Cardiac muscle cell (in vitro differentiated cells and primary cell): ENCODE results near the gene DERL3. TPM values are rescaled to one million over a fixed set of nuclear protein-coding genes. Genes with fewer than 3 reads are reported as not detected.
A peak's percentile ranks its signal among the peaks of the same experiment; 100 is the strongest.

Experiments
- DNase-seq, 2 donors: peaks; one replicate each; pipeline versions ENCODE4 v3.0.0 to v3.0.0-alpha.2; 2010 to 2017; ENCODE audit warnings: low read depth in 1 of 2, low spot score in 1 of 2
- H3K27ac ChIP-seq: fragments of 200-600 bp; sonication (generic); 2 replicates; pipeline ENCODE4 v1.5.1; 2016
- H3K27me3 ChIP-seq: fragments of 200-600 bp; sonication (generic); 2 replicates; pipeline ENCODE4 v1.6.0; 2016; ENCODE audit warnings: control low read depth
- H3K36me3 ChIP-seq: fragments of 200-600 bp; sonication (generic); 2 replicates; pipeline ENCODE4 v1.5.1; 2016; ENCODE audit warnings: control low read depth
- H3K4me1 ChIP-seq: fragments of 200-600 bp; sonication (generic); 2 replicates; pipeline ENCODE4 v1.8.1; 2017; ENCODE audit warnings: low read depth, mild to moderate bottlenecking, mixed run types
- H3K4me3 ChIP-seq: fragments of 200-600 bp; sonication (generic); 2 replicates; pipeline ENCODE4 v1.5.1; 2016; ENCODE audit warnings: mild to moderate bottlenecking
- H3K9me3 ChIP-seq: fragments of 200-600 bp; sonication (generic); 2 replicates; pipeline ENCODE4 v1.5.1; 2017; ENCODE audit warnings: low read depth, mild to moderate bottlenecking, control low read depth
- polyA plus RNA-seq: library from polyadenylated mRNA; unstranded; fragments of >200 nt; fragmentation: Nextera tagmentation; extraction: Ambion mirVana; gene quantifications from 2 replicates; pipeline ENCODE4 v1.2.1, GENCODE V29; 2016
- total RNA-seq: library from RNA; depleted of rRNA; stranded (reverse); fragments of >200 nt; gene quantifications from 2 replicates; pipeline ENCODE4 v1.2.3, GENCODE V29; 2016
- TF ChIP-seq, protein P1 (sequence below): IDR thresholded peaks from 2 replicates; pipeline ENCODE4 v1.5.1; 2012; ENCODE audit warnings: low read depth, mild to moderate bottlenecking, low read length

Gene DERL3
- total and polyA plus RNA-seq, 2 experiments from 2014 or later, result 18.0 to 55.3 TPM

DNA sequence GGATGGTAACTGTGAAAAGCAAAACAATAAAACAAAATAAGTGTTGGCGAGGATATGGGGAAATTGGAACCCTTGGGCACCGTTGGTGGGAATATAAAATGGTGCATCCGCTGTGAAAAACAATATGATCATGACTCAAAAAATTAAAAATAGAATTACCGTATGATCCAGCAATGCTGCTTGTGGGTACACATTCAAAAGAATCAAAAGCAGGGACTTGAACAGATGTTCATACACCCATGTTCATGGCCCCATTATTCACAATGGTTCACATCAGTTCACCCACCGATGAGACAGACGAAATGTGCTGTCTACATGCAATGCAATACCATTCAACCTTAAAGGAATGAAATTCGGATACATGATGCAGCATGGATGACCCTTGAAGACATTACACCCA is 1.2 kb upstream of the DERL3 start:
- Histone ChIP-seq H3K9me3 (no peaks in the 10 kb centered on the region), H3K4me1 (peaks cover 50% of the 10 kb centered on the region), H3K27ac (no peak overlapping the region), H3K36me3 (no peaks in the 10 kb centered on the region), H3K27me3 (no peaks in the 10 kb centered on the region), H3K4me3 (no peak overlapping the region)
- DNase-seq, result no peak
- TF ChIP-seq, protein P1, sequence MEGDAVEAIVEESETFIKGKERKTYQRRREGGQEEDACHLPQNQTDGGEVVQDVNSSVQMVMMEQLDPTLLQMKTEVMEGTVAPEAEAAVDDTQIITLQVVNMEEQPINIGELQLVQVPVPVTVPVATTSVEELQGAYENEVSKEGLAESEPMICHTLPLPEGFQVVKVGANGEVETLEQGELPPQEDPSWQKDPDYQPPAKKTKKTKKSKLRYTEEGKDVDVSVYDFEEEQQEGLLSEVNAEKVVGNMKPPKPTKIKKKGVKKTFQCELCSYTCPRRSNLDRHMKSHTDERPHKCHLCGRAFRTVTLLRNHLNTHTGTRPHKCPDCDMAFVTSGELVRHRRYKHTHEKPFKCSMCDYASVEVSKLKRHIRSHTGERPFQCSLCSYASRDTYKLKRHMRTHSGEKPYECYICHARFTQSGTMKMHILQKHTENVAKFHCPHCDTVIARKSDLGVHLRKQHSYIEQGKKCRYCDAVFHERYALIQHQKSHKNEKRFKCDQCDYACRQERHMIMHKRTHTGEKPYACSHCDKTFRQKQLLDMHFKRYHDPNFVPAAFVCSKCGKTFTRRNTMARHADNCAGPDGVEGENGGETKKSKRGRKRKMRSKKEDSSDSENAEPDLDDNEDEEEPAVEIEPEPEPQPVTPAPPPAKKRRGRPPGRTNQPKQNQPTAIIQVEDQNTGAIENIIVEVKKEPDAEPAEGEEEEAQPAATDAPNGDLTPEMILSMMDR, result no peak

DNA sequence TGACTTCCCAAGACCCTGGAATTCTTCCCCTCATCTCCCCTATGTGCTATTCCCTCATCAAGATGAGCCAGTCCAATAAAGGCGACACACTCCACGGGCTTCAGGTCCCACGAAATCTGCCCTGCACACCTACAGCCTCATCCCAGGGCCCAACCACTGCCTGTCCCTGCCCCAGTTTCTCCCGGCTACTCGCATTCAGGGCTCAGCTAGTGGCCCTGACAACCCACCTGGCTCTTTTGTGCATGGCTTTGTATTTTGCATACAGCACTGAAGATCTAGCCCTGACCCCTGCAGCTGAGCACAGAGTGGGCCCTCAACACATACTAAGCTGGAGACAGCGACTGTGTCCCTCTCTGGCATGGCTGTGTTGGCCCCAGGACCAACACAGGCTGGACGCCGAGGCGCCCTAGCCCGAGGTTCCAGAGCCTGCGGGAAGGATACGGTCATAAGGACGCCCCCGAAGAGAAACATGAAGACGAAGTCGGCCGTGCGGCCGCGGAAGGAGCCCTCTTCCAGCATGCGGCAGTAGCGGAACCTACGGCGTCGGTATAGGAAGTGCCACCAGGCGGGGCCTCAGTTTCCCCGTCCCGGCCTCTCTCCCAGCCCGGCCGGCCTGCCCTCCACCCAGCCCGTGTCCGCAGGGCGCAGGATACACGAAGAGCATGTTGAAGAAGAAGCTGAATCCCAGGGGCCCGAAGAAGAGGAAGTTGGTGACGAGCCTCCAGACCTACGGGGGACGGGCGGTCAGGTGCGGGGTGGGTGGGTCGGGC is 710 bp downstream of the DERL3 start:
- Histone ChIP-seq H3K4me3 (peak overlapping the region; percentile 35), H3K9me3 (no peaks in the 10 kb centered on the region), H3K27me3 (no peaks in the 10 kb centered on the region), H3K36me3 (peaks cover 9% of the 10 kb centered on the region), H3K27ac (peak overlapping the region; percentile 55), H3K4me1 (peaks cover 36% of the 10 kb centered on the region)
- no peak for DNase-seq
- TF ChIP-seq, protein P1, result no peak

DNA sequence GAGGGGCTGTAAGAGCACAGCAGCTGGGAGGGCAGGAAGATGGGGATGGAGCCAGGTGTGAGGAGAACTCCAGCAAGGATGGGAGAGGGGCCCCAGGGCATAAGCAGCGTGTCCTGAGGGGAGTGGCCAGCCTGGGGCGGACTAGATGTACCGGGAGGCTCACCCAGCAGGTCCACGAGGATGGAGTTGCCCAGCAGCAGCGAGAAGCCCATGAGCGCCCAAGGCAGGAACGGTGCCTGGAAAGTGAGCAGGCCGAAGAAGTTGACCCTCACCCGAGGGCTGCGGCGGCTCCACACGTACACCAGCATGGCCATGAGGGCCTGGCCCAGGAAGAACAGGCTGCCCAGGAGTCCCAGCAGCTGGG is 1.3 kb downstream of the DERL3 start:
- H3K4me3 ChIP-seq, result no peak overlapping the region

DNA sequence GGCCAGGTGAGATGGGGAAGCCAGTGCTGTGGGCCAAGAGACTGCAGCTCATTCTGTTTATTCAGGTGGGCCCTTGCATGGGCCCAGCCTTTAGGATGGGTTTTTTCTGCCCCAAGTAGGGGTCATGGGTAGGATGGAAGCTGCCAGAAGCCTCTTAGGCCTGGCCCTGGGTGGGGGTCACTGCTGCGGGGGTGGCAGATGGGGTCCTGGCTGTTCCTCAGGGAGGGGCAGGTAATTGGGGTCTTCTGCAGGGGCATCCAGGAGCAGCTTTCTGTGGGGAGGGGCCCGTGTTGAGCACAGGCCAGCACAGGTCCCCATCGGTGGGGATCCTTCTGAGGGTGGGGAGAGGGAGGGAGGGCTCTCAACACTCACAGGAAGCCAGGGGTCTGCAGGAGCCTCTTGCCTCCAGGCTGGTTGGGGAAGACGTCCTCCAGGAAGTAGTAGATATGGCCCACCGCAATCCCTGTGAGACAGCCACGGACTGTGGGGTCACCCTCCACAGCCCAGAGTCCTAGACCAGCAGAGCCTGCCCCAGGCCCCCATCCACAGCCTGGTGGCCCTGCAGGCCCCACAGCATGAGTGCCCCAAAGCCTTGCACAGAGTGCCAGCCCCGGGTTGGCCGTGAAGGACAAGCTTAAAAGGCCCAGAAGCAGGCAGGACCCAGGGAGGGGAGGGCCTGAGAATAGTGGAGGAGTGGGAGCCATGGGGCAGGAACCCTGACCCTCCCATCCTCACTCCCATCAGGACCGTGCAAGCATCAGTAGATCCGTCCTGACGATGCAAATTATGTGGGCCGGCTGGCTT is 1.9 kb downstream of the DERL3 start:
- no peak for DNase-seq
- H3K27me3 ChIP-seq, result no peaks in the 10 kb centered on the region
- peaks cover 9% of the 10 kb centered on the region for H3K36me3 ChIP-seq
- peaks cover 32% of the 10 kb centered on the region for H3K4me1 ChIP-seq
- H3K27ac ChIP-seq, result peak overlapping the region; percentile 80
- H3K4me3 ChIP-seq, result no peak overlapping the region
- TF ChIP-seq, protein P1, result no peak
- H3K9me3 ChIP-seq, result no peaks in the 10 kb centered on the region

More for the DNA sequence above, 1.3 kb downstream of the DERL3 start:
- Histone ChIP-seq H3K36me3 (peaks cover 9% of the 10 kb centered on the region), H3K27me3 (no peaks in the 10 kb centered on the region), H3K9me3 (no peaks in the 10 kb centered on the region), H3K4me1 (peaks cover 31% of the 10 kb centered on the region), H3K27ac (no peak overlapping the region)
- TF ChIP-seq, protein P1, result no peak
- no peak for DNase-seq

DNA sequence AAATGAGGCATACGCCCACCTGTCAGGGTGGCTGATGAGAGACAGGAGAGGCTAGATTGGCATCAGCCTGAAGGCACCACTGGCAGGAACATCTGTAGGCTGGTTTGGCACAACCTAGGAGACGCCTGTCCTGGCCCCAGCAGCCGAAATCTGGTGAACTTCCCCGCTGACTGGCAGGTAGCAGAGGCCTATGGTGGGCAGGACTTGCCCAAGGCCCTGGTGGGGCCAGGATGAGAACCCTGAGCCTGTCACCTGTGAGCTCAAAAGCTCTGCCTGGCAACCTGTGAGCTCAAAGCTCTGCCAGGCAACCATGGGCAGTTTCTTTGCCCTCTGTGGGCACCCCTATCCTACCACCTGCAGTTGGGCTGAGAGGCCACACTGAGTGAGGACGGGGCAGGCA is 2.5 kb downstream of the DERL3 start:
- H3K36me3 ChIP-seq, result peaks cover 9% of the 10 kb centered on the region
- TF ChIP-seq, protein P1, result no peak
- H3K4me3 ChIP-seq, result no peak overlapping the region
- no peaks in the 10 kb centered on the region for H3K27me3 ChIP-seq
- peaks cover 28% of the 10 kb centered on the region for H3K4me1 ChIP-seq
- no peak for DNase-seq
- no peaks in the 10 kb centered on the region for H3K9me3 ChIP-seq
- peak overlapping the region; percentile 80 for H3K27ac ChIP-seq
